Keratinocyte (primary cell): ENCODE data around the gene ATM. TPM values are rescaled to one million over a fixed set of nuclear protein-coding genes. Genes with fewer than 3 reads are reported as not detected.

Source experiments
- DNase-seq: peaks from one replicate; pipeline ENCODE4 v3.0.0-alpha.2; 2011; ENCODE audit warnings: low read depth, missing footprints, low spot score
- FAIRE-seq: peaks from 2 replicates; lab custom pipeline; 2011; peaks lifted over from hg19 to GRCh38; lab: Jason Lieb, UNC
- H2AFZ ChIP-seq: 2 replicates; pipeline ENCODE4 v1.6.0; 2012; ENCODE audit warnings: low read length, control low read depth, inconsistent platforms; ENCODE audit not compliant: control insufficient read depth
- H3K27ac ChIP-seq: 2 replicates; pipeline ENCODE4 v1.5.1; 2011; ENCODE audit warnings: low read length; ENCODE audit not compliant: control insufficient read depth, insufficient read depth
- H3K27me3 ChIP-seq: 3 replicates; pipeline ENCODE4 v1.6.0; 2011; ENCODE audit warnings: low read length; ENCODE audit not compliant: control insufficient read depth, insufficient read depth; ENCODE audit errors: extremely low read depth
- H3K36me3 ChIP-seq, 2 experiments: 2 replicates in 1 of 2; 3 replicates in 1 of 2; pipeline ENCODE4 v1.5.1; 2011; ENCODE audit warnings: low read length in 2 of 2, mild to moderate bottlenecking in 1 of 2; ENCODE audit not compliant: control insufficient read depth in 2 of 2, insufficient read depth in 2 of 2; ENCODE audit errors: extremely low read depth in 1 of 2
- H3K4me1 ChIP-seq: 3 replicates; pipeline ENCODE4 v1.5.1; 2011; ENCODE audit warnings: low read length; ENCODE audit not compliant: control insufficient read depth, insufficient read depth; ENCODE audit errors: extremely low read depth
- H3K4me2 ChIP-seq: 3 replicates; pipeline ENCODE4 v1.6.0; 2011; ENCODE audit warnings: low read depth, low read length; ENCODE audit not compliant: control insufficient read depth, insufficient read depth; ENCODE audit errors: extremely low read depth
- H3K4me3 ChIP-seq, 3 experiments: fragments of 200-600 bp in 1 of 3; sonication (generic) in 1 of 3; 2 replicates in 2 of 3; 3 replicates in 1 of 3; pipeline ENCODE4 v1.5.1; 2011 to 2016; ENCODE audit warnings: low read length in 3 of 3, mild to moderate bottlenecking in 3 of 3, control low read depth in 2 of 3, inconsistent platforms in 1 of 3, low read depth in 1 of 3, mixed read lengths in 1 of 3, mixed run types in 1 of 3, moderate library complexity in 1 of 3; ENCODE audit not compliant: control insufficient read depth in 2 of 3, insufficient read depth in 2 of 3; ENCODE audit errors: extremely low read depth in 1 of 3
- H3K79me2 ChIP-seq: 2 replicates; pipeline ENCODE4 v1.6.0; 2012; ENCODE audit warnings: low read length; ENCODE audit not compliant: control insufficient read depth, insufficient read depth
- H3K9ac ChIP-seq: 3 replicates; pipeline ENCODE4 v1.6.0; 2011; ENCODE audit warnings: low read length; ENCODE audit not compliant: control insufficient read depth, insufficient read depth; ENCODE audit errors: extremely low read depth
- H3K9me1 ChIP-seq: 3 replicates; pipeline ENCODE4 v1.6.0; 2011; ENCODE audit warnings: low read length; ENCODE audit not compliant: control insufficient read depth, insufficient read depth; ENCODE audit errors: extremely low read depth
- H3K9me3 ChIP-seq: 2 replicates; pipeline ENCODE4 v1.5.1; 2012; ENCODE audit warnings: low read depth, low read length; ENCODE audit not compliant: control insufficient read depth
- H4K20me1 ChIP-seq: 3 replicates; pipeline ENCODE4 v1.6.0; 2011; ENCODE audit warnings: low read length; ENCODE audit not compliant: control insufficient read depth, insufficient read depth; ENCODE audit errors: extremely low read depth
- EZH2 ChIP-seq: IDR thresholded peaks from one replicate; pipeline ENCODE4 v1.6.1; 2012; ENCODE audit warnings: inconsistent platforms, mild to moderate bottlenecking, low read length, moderate library complexity
- dilution Hi-C: fragments of 300-500 bp; cut with MboI; formaldehyde crosslinking; loops from one replicate; pipeline ENCODE4 v1.7.0; 2020; ENCODE audit warnings: low sequenced_read_pairs; ENCODE audit not compliant: extremely low pct_ligation_motif_present
- polyA plus RNA-seq, 5 experiments: library from polyadenylated mRNA; depleted of rRNA in 3 of 5; stranded (reverse) in 3 of 5; stranded (forward) in 1 of 5; unstranded in 1 of 5; fragments of >200 nt; gene quantifications; 1 replicate in 1 of 5; 2 replicates in 3 of 5; 3 replicates in 1 of 5; pipeline versions ENCODE4 v1.2.1 to v1.2.3, GENCODE V29; 2011 to 2012; ENCODE audit warnings: missing spikeins in 2 of 5, low read depth in 1 of 5, low replicate concordance in 1 of 5
- TF ChIP-seq, protein P1 (sequence below), 3 experiments: IDR thresholded peaks in 1 of 3; conservative IDR thresholded peaks in 1 of 3; optimal IDR thresholded peaks in 1 of 3; 2 replicates in 2 of 3; 3 replicates in 1 of 3; pipeline versions ENCODE3 to v1.5.1; 2011; ENCODE audit warnings: low read length in 3 of 3, mild to moderate bottlenecking in 3 of 3, moderate library complexity in 2 of 3, control low read depth in 1 of 3, inconsistent platforms in 1 of 3; ENCODE audit not compliant: insufficient read depth in 2 of 3; ENCODE audit errors: extremely low read depth in 1 of 3

Gene ATM
- polyA plus RNA-seq, 1 donor (not counting 4 experiments of a cell fraction or from before 2014, with no cell fraction given): 28.5 TPM

DNA sequence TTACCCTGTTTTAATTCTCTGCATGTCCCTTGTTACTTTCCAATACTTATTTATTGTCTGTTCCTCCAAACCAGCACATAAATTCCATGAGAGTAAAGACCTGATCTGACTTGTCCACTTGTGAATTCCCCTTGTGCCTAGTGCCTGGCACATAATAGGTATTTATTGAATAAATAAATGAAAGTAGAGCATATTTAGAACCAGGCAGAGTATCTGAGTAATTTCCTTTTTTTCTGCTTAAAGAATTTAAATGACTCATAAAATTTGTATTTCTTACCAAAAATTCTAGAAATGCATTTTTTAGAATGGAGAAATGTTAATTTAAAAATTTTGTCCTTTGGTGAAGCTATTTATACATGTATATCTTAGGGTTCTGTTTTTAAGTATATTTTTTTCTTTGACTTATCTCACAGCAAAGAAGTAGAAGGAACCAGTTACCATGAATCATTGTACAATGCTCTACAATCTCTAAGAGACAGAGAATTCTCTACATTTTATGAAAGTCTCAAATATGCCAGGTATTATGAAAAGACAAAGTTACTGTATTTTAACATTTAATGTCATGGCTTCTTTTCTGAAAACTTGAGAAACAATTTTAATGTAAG is 96.8 kb downstream of the ATM start:
- TF ChIP-seq, protein P1, sequence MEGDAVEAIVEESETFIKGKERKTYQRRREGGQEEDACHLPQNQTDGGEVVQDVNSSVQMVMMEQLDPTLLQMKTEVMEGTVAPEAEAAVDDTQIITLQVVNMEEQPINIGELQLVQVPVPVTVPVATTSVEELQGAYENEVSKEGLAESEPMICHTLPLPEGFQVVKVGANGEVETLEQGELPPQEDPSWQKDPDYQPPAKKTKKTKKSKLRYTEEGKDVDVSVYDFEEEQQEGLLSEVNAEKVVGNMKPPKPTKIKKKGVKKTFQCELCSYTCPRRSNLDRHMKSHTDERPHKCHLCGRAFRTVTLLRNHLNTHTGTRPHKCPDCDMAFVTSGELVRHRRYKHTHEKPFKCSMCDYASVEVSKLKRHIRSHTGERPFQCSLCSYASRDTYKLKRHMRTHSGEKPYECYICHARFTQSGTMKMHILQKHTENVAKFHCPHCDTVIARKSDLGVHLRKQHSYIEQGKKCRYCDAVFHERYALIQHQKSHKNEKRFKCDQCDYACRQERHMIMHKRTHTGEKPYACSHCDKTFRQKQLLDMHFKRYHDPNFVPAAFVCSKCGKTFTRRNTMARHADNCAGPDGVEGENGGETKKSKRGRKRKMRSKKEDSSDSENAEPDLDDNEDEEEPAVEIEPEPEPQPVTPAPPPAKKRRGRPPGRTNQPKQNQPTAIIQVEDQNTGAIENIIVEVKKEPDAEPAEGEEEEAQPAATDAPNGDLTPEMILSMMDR (optimal IDR thresholded peaks at IDR 0.05 in 1 of 3, IDR thresholded peaks at IDR 0.05 in 1 of 3, conservative IDR thresholded peaks at IDR 0.05 in 1 of 3; ENCODE audit: extremely low read depth in 1 of 3, insufficient read depth in 2 of 3, low read length in 3 of 3): no peak
- no peak for TF ChIP-seq EZH2
- Histone ChIP-seq H4K20me1 (no peaks in the 10 kb centered on the region), H3K27ac (peak overlapping the region; percentile 66), H3K9me3 (no peaks in the 10 kb centered on the region), H3K9ac (no peak overlapping the region), H3K79me2 (no peaks in the 10 kb centered on the region), H3K9me1 (no peaks in the 10 kb centered on the region), H3K36me3 (no peaks in the 10 kb centered on the region), H3K4me3 (no peak overlapping the region), H2AFZ (peak overlapping the region; percentile 22), H3K4me2 (peak overlapping the region; percentile 61), H3K4me1 (peaks cover 22% of the 10 kb centered on the region), H3K27me3 (no peaks in the 10 kb centered on the region)
- dilution Hi-C loops: no loop called here
- DNase-seq: no peak
- no peak for FAIRE-seq

DNA sequence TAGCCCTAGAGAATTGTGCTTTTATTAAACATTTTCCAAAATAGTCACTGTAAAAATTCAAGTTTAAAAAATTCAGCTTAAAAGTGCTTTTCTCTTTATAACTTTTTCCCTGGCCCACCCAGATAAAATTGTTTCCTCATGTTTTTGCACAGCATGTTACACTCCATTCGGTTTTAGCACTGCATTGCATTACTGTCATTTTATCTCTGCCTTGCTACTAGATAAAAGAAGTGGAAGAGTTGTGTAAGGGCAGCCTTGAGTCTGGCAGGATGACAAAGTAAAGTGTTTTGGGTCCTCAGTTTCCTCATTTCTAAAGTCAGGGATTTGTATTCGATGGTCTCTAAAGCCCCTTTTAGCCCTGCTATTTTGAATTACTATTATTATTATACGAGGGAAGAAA is 99.8 kb downstream of the ATM start:
- Histone ChIP-seq H4K20me1 (no peaks in the 10 kb centered on the region), H3K27ac (no peak overlapping the region), H3K9ac (no peak overlapping the region), H3K79me2 (no peaks in the 10 kb centered on the region), H3K9me1 (no peaks in the 10 kb centered on the region), H3K4me1 (peaks cover 24% of the 10 kb centered on the region), H3K4me2 (no peak overlapping the region), H3K36me3 (no peaks in the 10 kb centered on the region), H3K27me3 (no peaks in the 10 kb centered on the region), H2AFZ (no peak overlapping the region), H3K9me3 (no peaks in the 10 kb centered on the region), H3K4me3 (no peak overlapping the region)
- dilution Hi-C loops: no loop called here
- no peak for FAIRE-seq
- no peak for DNase-seq
- TF ChIP-seq, protein P1 (optimal IDR thresholded peaks at IDR 0.05 in 1 of 3, IDR thresholded peaks at IDR 0.05 in 1 of 3, conservative IDR thresholded peaks at IDR 0.05 in 1 of 3; ENCODE audit: extremely low read depth in 1 of 3, insufficient read depth in 2 of 3, low read length in 3 of 3): no peak
- TF ChIP-seq EZH2: no peak
